Tibial nerve (tissue), 4 donors: ENCODE measurements around the gene RASSF7.

Source experiments
- CTCF ChIP-seq, 5 experiments: fragments of 200-600 bp in 3 of 5; fragments of 450-650 bp in 2 of 5; sonication (generic) in 3 of 5; IDR thresholded peaks; one replicate each; pipeline ENCODE4 v1.5.1; 2016 to 2019; ENCODE audit warnings: antibody characterized with exemption in 5 of 5, mild to moderate bottlenecking in 3 of 5, moderate library complexity in 2 of 5
- EP300 ChIP-seq, 2 donors: sonication (generic); formaldehyde crosslinking; IDR thresholded peaks; one replicate each; pipeline ENCODE4 v1.6.1; 2017; ENCODE audit warnings: antibody characterized with exemption in 2 of 2, mild to moderate bottlenecking in 1 of 2
- POLR2A ChIP-seq, 2 donors: fragments of 450-650 bp; IDR thresholded peaks; one replicate each; pipeline ENCODE4 v1.6.1; 2017; ENCODE audit warnings: antibody characterized with exemption in 2 of 2, mild to moderate bottlenecking in 2 of 2, moderate library complexity in 2 of 2

- no peak for TF ChIP-seq CTCF (IDR thresholded peaks at IDR 0.05)
- no peak for TF ChIP-seq POLR2A (IDR thresholded peaks at IDR 0.05)
- no peak for TF ChIP-seq EP300 (IDR thresholded peaks at IDR 0.05)
Measured at GRCh38 chr11:529728-530411, 30.9 kb upstream of the RASSF7 start.
